K562 (cell line): Measurements from ENCODE around the gene IRGQ. TPM values are rescaled to one million over a fixed set of nuclear protein-coding genes. Genes with fewer than 3 reads are reported as not detected.
A peak's percentile ranks its signal among the peaks of the same experiment; 100 is the strongest.

Experiments used
- DMBX1 ChIP-seq: fragments of 250-450 bp; sonication (Bioruptor Pico); IDR thresholded peaks from 2 replicates; pipeline ENCODE4 v1.8.0; 2022; ENCODE audit warnings: inconsistent platforms, mild to moderate bottlenecking, moderate library complexity, borderline replicate concordance
- E2F3 ChIP-seq: fragments of 250-450 bp; sonication (Bioruptor Pico); IDR thresholded peaks from 2 replicates; pipeline ENCODE4 v1.4.0; 2020; ENCODE audit warnings: mild to moderate bottlenecking
- EP400 ChIP-seq: fragments of 450-650 bp; IDR thresholded peaks from 2 replicates; pipeline ENCODE4 v1.6.1; 2017; ENCODE audit warnings: antibody characterized with exemption, mild to moderate bottlenecking, moderate library complexity
- GABPB2 ChIP-seq: fragments of 250-450 bp; sonication (Bioruptor Pico); conservative IDR thresholded peaks from 2 replicates; pipeline ENCODE4 v1.5.1; 2021; ENCODE audit warnings: mild to moderate bottlenecking
- GATA2 ChIP-seq: sonication (generic); formaldehyde crosslinking; IDR thresholded peaks from 2 replicates; pipeline ENCODE4 v1.4.0; 2020; ENCODE audit warnings: mild to moderate bottlenecking, missing genetic modification reagents
- HCFC1 ChIP-seq: IDR thresholded peaks from 2 replicates; pipeline ENCODE4 v1.6.1; 2012; ENCODE audit warnings: low read depth, low read length, improper control_type of control experiment
- JUND ChIP-seq, 2 experiments: IDR thresholded peaks; 2 replicates in 1 of 2; 3 replicates in 1 of 2; pipeline ENCODE4 v1.6.1; 2011; ENCODE audit warnings: borderline replicate concordance in 2 of 2, low read depth in 2 of 2, low read length in 2 of 2, improper control_type of control experiment in 1 of 2, missing biosample characterization in 1 of 2, missing genetic modification characterization in 1 of 2, missing genetic modification reagents in 1 of 2
- LEF1 ChIP-seq: fragments of 450-650 bp; IDR thresholded peaks from 2 replicates; pipeline ENCODE4 v1.6.1; 2016; ENCODE audit warnings: mild to moderate bottlenecking
- MEIS2 ChIP-seq: fragments of 450-650 bp; IDR thresholded peaks from 2 replicates; pipeline ENCODE4 v1.6.1; 2014; ENCODE audit warnings: mild to moderate bottlenecking; ENCODE audit not compliant: partially characterized antibody
- MYC ChIP-seq, 2 experiments: fragments of 250-450 bp in 1 of 2; sonication (Bioruptor Pico) in 1 of 2; IDR thresholded peaks; 2 replicates each; pipeline versions ENCODE4 v1.5.1 to v1.6.1; 2012 to 2021; ENCODE audit warnings: low read depth in 2 of 2, borderline replicate concordance in 1 of 2, improper control_type of control experiment in 1 of 2, low read length in 1 of 2, mild to moderate bottlenecking in 1 of 2, moderate library complexity in 1 of 2
- NFE2L1 ChIP-seq: fragments of 450-650 bp; IDR thresholded peaks from 2 replicates; pipeline ENCODE4 v1.6.1; 2016; ENCODE audit warnings: missing genetic modification characterization, low read depth, mild to moderate bottlenecking, missing compliant biosample characterization, moderate library complexity, borderline replicate concordance
- RBM17 ChIP-seq: fragments of 200-400 bp; formaldehyde crosslinking; IDR thresholded peaks from 2 replicates; pipeline ENCODE4 v1.6.1; 2017; ENCODE audit warnings: low read depth, mild to moderate bottlenecking, low read length, borderline replicate concordance
- RHOXF2B ChIP-seq: fragments of 250-450 bp; sonication (Bioruptor Pico); conservative IDR thresholded peaks from 2 replicates; pipeline ENCODE4 v1.5.1; 2021
- SOX6 ChIP-seq: fragments of 450-650 bp; IDR thresholded peaks from 2 replicates; pipeline ENCODE4 v1.6.1; 2014; ENCODE audit warnings: mild to moderate bottlenecking
- ZNF134 ChIP-seq: fragments of 250-450 bp; sonication (Bioruptor Pico); conservative IDR thresholded peaks from 2 replicates; pipeline ENCODE4 v1.4.0; 2020
- ZNF175 ChIP-seq: fragments of 200-800 bp; sonication (Bioruptor generic); IDR thresholded peaks from 2 replicates; pipeline ENCODE4 v1.6.1; 2016; ENCODE audit warnings: low read depth, mild to moderate bottlenecking, missing genetic modification characterization, missing compliant biosample characterization
- ZNF644 ChIP-seq: fragments of 200-800 bp; sonication (Bioruptor generic); IDR thresholded peaks from 2 replicates; pipeline ENCODE4 v1.6.1; 2016; ENCODE audit warnings: low read depth, missing genetic modification characterization, missing compliant biosample characterization
- polyA plus RNA-seq, 8 experiments: library from polyadenylated mRNA; depleted of rRNA in 4 of 8; stranded (reverse) in 5 of 8; unstranded in 3 of 8; fragments of >200 nt; fragmentation: Nextera tagmentation in 2 of 8; fragmentation: Illumina TruSeq in 1 of 8; extraction: Ambion mirVana in 2 of 8; extraction: Trizol in 1 of 8; gene quantifications; 2 replicates each; pipeline versions ENCODE4 v1.2.1 to v1.2.3, GENCODE V29; 2011 to 2014; ENCODE audit warnings: inconsistent platforms in 1 of 8, missing spikeins in 1 of 8
- total RNA-seq, 7 experiments: library from RNA; depleted of rRNA in 6 of 7; stranded (reverse); fragments of >200 nt in 6 of 7; fragmentation: Illumina TruSeq in 2 of 7; extraction: Trizol in 2 of 7; gene quantifications; 2 replicates each; pipeline versions ENCODE4 v1.2.1 to v1.2.3, GENCODE V29; 2011 to 2021; ENCODE audit warnings: low replicate concordance in 1 of 7
- TF ChIP-seq, protein P1 (sequence below): fragments of 450-650 bp; IDR thresholded peaks from 2 replicates; pipeline ENCODE4 v1.6.1; 2017; ENCODE audit warnings: antibody characterized with exemption
- TF ChIP-seq, protein P2 (sequence below): IDR thresholded peaks from 2 replicates; pipeline ENCODE4 v1.6.1; 2011; ENCODE audit not compliant: insufficient read length; ENCODE audit errors: extremely low read depth
- TF ChIP-seq, protein P3 (sequence below): IDR thresholded peaks from 3 replicates; pipeline ENCODE4 v1.6.1; 2011; ENCODE audit warnings: borderline replicate concordance, mild to moderate bottlenecking, moderate library complexity; ENCODE audit not compliant: insufficient read length; ENCODE audit errors: extremely low read depth
- TF ChIP-seq, protein P4 (sequence below): fragments of 450-650 bp; formaldehyde crosslinking; IDR thresholded peaks from 2 replicates; pipeline ENCODE4 v1.4.0; 2022; ENCODE audit warnings: mild to moderate bottlenecking, moderate library complexity

IRGQ gene
- total and polyA plus RNA-seq, 9 of the 15 experiments (the other 6 are each of a cell fraction or from before 2014, with no cell fraction given) = 3.5 to 19.2 (median 7.9) TPM

DNA sequence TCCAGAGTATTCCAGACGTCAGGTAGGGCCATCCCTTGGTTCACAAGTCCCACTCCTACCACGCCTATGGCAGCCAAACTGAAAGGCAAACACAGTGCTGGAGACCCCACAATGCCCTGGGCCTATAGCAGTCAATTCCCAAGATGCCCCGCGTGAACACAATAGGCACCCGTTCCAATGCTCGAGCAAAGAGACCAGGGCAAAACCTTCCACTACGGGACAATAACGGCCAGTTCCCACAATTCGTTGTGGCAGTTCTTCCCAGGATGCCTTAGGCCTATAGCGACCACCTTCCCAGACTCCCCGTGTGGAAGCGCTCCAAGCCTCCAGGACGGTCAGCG, 23.0 kb upstream of the IRGQ start (continued):
- TF ChIP-seq DMBX1 (CRISPR knock-in tag) = peak; percentile 42
- no peak for TF ChIP-seq NFE2L1 (tag)
- no peak for TF ChIP-seq HCFC1
- TF ChIP-seq E2F3 = peak; percentile 62; the same call in 1 of the 2 replicates
- TF ChIP-seq ZNF175 (CRISPR knock-in tag) = no peak
- no peak for TF ChIP-seq LEF1
- no peak for TF ChIP-seq ZNF134 (CRISPR knock-in tag)
- TF ChIP-seq, protein P1, sequence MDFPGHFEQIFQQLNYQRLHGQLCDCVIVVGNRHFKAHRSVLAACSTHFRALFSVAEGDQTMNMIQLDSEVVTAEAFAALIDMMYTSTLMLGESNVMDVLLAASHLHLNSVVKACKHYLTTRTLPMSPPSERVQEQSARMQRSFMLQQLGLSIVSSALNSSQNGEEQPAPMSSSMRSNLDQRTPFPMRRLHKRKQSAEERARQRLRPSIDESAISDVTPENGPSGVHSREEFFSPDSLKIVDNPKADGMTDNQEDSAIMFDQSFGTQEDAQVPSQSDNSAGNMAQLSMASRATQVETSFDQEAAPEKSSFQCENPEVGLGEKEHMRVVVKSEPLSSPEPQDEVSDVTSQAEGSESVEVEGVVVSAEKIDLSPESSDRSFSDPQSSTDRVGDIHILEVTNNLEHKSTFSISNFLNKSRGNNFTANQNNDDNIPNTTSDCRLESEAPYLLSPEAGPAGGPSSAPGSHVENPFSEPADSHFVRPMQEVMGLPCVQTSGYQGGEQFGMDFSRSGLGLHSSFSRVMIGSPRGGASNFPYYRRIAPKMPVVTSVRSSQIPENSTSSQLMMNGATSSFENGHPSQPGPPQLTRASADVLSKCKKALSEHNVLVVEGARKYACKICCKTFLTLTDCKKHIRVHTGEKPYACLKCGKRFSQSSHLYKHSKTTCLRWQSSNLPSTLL = no peak
- TF ChIP-seq RHOXF2B (CRISPR knock-in tag) = no peak
- TF ChIP-seq MYC (IDR thresholded peaks at IDR 0.05; ENCODE audit: low read depth, low read length) = no peak
- TF ChIP-seq MYC (CRISPR knock-in tag; IDR thresholded peaks at IDR 0.05; ENCODE audit: borderline replicate concordance, low read depth) = no peak
- TF ChIP-seq MEIS2 = no peak
- TF ChIP-seq SOX6 = peak; percentile 45; the same call in 1 of the 2 replicates
- no peak for TF ChIP-seq JUND (IDR thresholded peaks at IDR 0.05; ENCODE audit: borderline replicate concordance, low read depth, low read length)
- TF ChIP-seq JUND (tag; IDR thresholded peaks at IDR 0.05; ENCODE audit: borderline replicate concordance, low read depth, low read length) = 0 out of 3 replicates have a peak, but pooled peaks have one; percentile 6
- no peak for TF ChIP-seq RBM17
- TF ChIP-seq, protein P2, sequence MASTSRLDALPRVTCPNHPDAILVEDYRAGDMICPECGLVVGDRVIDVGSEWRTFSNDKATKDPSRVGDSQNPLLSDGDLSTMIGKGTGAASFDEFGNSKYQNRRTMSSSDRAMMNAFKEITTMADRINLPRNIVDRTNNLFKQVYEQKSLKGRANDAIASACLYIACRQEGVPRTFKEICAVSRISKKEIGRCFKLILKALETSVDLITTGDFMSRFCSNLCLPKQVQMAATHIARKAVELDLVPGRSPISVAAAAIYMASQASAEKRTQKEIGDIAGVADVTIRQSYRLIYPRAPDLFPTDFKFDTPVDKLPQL = no peak
- 0 out of 2 replicates have a peak, but pooled peaks have one; percentile 27 for TF ChIP-seq ZNF644 (tag)
- TF ChIP-seq GATA2 (CRISPR knock-in tag) = no peak
- TF ChIP-seq, protein P3, sequence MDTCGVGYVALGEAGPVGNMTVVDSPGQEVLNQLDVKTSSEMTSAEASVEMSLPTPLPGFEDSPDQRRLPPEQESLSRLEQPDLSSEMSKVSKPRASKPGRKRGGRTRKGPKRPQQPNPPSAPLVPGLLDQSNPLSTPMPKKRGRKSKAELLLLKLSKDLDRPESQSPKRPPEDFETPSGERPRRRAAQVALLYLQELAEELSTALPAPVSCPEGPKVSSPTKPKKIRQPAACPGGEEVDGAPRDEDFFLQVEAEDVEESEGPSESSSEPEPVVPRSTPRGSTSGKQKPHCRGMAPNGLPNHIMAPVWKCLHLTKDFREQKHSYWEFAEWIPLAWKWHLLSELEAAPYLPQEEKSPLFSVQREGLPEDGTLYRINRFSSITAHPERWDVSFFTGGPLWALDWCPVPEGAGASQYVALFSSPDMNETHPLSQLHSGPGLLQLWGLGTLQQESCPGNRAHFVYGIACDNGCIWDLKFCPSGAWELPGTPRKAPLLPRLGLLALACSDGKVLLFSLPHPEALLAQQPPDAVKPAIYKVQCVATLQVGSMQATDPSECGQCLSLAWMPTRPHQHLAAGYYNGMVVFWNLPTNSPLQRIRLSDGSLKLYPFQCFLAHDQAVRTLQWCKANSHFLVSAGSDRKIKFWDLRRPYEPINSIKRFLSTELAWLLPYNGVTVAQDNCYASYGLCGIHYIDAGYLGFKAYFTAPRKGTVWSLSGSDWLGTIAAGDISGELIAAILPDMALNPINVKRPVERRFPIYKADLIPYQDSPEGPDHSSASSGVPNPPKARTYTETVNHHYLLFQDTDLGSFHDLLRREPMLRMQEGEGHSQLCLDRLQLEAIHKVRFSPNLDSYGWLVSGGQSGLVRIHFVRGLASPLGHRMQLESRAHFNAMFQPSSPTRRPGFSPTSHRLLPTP = no peak
- no peak for TF ChIP-seq EP400
- TF ChIP-seq, protein P4, sequence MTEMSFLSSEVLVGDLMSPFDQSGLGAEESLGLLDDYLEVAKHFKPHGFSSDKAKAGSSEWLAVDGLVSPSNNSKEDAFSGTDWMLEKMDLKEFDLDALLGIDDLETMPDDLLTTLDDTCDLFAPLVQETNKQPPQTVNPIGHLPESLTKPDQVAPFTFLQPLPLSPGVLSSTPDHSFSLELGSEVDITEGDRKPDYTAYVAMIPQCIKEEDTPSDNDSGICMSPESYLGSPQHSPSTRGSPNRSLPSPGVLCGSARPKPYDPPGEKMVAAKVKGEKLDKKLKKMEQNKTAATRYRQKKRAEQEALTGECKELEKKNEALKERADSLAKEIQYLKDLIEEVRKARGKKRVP = no peak
- no peak for TF ChIP-seq GABPB2 (CRISPR knock-in tag)
